CD4-positive, alpha-beta T cell treated with Interleukin-4 for 4 hours (primary cell): ENCODE data around the gene SHISAL2A.

Experiments
- DNase-seq: peaks from one replicate; pipeline ENCODE4 v3.0.0-alpha.2; 2020

The SHISAL2A gene

GRCh38 chr1:52623812-52624211, 9.2 kb upstream of the SHISAL2A start:
- DNase-seq: no peak

- DNase-seq: no peak
These were observed 5.9 kb upstream of the SHISAL2A start for GRCh38 chr1:52627028-52627427.

DNA sequence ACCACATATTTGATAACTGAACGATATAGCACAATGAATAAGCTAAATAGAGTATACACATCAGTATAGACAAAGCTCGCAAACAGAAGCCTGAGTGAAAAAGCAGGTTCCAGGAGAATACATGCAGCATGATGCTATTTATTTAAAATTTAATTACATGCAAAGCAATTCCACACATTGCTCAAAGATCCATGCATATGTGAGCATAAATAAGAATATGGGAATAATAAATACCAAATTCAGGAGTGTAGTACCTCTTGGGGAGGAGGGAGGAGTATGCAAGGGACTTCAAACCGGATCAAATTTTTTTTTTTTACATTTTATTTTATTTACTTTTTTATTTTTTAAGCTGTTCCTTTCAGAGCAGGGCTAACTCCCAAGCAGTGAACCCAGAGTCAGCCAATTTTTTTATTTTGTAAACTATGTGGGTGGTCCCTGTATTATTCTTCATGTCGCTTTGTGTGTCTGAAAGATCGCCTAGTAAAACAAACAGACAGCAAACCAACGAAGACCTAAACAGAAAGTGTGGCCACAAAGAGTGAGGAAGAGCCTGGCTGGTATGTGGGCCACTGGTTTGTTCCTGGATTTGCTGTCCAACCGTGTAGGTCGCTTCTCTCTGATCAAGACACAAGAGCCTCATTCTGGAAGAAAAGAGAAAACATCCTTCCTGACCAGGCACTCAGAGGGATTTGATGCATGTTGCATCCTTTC, 4.2 kb upstream of the SHISAL2A start:
- DNase-seq: no peak

- no peak for DNase-seq
These were observed 3.7 kb upstream of the SHISAL2A start for GRCh38 chr1:52629325-52629643.

GRCh38 chr1:52629667-52630066, 3.3 kb upstream of the SHISAL2A start:
- no peak for DNase-seq

DNA sequence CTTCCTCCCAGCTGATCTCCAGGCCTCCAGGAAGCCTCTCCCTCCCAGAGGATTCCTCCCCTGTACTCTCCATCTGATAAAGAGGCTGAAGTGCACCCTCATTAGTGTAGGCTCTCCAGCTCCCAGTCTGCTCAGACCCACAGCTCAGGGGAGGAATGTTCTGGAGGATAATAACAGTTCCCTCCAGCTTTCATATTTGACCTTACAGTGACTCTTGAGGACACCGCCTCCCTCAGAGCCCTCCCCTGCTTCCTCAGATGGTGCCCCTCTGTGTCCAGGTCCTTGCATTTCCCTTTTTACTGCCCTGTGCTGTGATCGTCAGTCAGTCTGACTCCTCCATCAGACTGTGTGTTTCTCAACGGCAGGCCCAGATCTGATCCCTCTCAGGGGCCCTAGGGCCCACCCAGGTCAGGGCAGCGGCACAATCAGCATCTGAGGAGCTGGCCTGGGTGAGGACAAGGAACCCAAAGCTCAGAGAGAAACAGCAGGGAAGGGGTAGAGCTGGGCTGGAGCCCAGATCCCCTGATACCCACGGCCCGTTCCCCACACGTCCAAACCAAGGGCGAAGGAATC, 1.1 kb upstream of the SHISAL2A start:
- no peak for DNase-seq

- peak; percentile 31 for DNase-seq
These were observed 355 bp downstream of the SHISAL2A start for GRCh38 chr1:52633291-52633754.

GRCh38 chr1:52634111-52634510, 1.1 kb downstream of the SHISAL2A start:
- DNase-seq: peak; percentile 29

DNA sequence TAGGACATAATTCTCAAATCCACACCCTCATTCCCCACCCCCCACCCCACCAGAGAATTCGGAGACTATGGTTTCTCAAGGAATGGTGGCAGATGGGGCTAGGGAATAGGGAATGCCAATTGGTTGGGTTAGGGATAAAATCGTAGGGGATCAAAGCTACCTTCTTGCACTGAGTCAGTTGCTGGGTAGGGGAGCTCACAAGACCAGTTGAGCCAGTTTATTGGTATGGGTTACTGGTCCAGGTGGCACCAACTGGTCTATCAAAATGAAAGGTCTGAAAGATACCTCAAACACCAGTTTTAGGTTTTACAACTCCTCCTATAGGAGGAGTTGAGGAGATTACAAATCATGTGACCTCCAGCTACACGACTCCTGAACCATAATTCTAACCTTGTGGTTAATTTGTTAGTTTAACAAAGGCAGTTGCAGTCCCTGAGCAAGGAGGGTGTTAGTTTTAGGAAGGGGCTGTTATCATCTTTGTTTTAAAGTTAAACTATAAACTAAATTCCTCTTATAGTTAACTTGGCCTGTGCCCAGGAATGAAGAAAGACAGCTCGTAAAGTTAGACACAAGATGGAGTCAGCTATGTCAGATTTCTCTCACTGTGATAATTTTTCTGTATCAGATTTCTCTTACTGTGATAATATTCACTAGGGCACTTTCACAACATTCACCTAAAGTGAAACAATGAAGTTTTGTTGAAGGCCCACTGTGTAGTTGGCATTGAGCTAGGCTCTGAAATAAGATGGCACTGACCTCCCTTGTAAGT, 2.5 kb downstream of the SHISAL2A start:
- peak; percentile 63 for DNase-seq

DNA sequence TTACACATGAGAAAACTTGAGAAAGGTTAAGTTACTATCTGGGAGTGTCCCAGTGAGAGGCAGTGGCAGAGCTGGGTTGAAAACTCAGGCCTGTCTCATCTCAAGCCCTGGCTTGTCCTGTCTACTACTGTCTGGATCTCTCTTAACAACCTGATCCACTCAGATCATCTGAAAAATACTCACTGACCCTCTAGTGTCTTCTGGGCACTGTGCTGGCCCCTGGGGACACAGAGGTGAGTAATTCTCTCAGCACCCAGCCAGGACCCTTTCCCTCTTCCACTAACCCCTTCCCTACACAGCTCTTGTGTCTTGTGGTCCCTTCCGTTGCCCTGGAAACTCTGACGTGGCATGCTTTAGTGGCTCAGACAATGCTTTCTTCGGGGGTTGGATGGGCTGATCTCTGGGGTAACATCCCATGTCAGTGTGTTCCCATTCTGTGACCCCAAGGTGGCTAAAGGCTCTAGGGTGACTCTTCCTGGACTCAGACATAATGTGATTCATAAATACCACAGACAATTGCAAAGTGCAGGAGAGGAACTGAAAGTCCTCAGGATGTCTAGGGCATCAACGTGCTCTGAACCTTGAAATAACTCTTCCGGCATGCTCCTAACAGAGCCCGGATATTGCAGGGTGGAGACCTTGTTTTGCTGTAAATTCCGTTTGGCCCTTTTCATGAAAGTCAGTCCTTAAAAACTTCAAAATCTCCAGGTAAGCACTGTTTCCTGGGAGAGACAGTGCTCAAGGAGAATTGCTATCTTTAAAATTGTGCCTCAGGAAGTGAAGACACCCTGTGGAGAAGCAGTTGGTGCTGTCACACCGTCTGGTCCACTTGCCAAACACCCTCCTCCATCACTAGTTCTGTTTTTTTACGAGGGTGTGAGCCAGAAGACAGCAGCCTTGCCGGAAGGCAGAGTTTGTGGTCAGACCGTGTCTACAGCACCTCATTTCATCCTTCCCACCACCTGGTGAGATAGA, 4.0 kb downstream of the SHISAL2A start:
- peak; percentile 90 for DNase-seq

DNA sequence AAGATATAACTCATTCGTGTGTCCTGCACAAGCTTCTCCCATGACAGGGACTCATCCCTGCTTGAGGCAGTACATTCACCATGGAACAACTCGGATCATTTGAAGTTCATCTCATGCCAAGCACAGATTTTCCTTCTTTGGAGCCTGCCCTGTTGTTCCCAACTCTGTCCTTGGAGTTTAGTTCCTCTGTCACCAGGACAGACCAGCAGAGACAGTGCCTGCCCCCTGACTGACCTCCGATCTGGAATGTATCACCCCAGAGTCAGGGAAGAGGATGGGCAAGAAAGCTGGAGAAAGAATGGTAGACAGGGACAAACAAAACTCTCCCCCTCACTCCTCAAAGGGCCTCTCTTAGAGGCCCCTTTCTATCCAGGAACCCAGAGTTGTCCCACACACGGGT, 5.0 kb downstream of the SHISAL2A start:
- DNase-seq: no peak

DNA sequence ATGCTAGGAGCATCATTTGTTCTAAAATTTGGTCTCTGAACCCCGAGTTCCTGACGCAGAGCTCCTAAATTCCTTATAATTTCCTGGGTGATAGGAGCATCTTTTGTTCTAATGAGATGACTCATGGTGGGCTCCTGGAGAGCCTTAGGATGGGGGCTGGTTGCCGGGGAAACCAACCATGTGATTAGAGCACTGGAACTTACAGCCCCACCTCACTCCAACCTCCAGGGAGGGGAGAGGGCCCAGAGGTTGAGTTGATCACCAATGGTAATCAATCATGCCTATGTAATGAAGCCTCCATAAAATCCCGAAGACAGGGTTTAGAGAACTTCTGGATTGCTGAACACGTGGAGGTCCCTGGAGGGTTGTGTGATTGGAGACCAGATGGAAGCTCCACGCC, 7.7 kb downstream of the SHISAL2A start:
- DNase-seq: no peak

GRCh38 chr1:52641307-52641706, 8.3 kb downstream of the SHISAL2A start:
- no peak for DNase-seq

- no peak for DNase-seq
These were observed 12.3 kb downstream of the SHISAL2A start for GRCh38 chr1:52645261-52645660.

DNA sequence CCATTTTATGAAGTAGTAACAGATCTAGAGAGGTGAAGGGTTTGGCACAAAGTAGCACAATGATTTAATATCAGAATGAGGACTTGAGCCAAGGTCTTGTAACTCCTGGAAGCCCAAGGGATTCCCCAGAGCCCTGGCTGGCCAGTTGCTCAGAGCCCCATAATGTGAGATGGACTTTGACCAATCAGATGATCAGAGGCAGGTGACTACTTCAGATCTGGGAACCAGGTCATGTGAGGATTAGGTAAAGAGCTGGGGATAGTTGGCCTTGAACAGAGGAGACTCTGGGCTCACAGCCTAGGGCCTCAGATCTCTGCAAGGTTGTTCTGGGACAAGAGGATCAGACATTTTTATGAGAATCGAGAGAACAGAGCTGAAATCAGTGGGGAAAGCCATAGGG, 18.9 kb downstream of the SHISAL2A start:
- no peak for DNase-seq

DNA sequence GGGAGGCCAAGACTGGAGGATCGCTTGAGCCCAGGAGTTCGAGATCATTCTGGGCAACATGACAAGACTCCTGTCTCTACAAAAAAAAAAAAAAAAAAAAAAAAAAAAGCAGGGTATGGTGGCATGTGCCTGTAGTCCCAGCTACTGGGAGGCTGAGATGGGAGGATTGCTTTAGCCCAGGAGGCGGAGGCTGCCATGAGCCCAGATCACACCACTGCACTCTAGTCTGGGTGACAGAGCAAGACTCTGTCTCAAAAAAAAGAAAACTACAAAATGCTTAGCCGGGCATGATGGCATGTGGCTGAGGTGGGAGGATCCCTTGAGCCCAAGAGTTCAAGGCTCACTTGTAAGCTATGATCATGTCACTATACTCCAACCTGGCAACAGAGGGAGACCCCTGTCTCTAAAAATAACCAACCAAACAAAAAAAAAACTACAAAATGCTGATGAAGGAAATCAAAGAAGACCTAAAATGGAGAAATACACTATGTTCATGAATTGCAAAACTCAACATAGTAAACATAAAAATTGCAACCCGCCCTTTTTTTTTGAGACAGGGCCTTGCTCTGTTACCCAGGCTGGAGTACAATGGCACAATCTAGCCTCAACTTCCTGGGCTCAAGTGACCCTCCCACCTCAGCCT, 20.4 kb downstream of the SHISAL2A start:
- no peak for DNase-seq

DNA sequence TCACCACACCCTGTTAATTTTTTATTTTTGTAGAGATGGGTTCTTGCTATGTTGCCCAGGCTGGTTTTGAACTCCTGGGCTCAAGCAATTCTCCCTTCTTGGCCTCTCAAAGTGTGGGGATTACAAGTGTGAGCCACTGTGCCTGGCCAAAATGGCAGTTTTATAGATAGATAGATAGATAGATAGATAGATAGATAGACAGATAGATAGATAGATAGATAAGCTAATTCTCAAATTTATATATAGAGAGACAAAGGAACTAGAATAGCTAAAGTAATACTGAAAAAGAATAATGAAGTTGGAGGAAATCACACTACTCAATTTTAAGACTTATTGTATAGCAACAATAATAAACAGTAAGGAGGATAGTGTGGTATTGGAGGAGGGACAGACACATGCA, 21.1 kb downstream of the SHISAL2A start:
- DNase-seq: no peak

- no peak for DNase-seq
These were observed 24.7 kb downstream of the SHISAL2A start for GRCh38 chr1:52657702-52658101.

GRCh38 chr1:52658795-52659194, 25.8 kb downstream of the SHISAL2A start:
- peak; percentile 46 for DNase-seq

DNA sequence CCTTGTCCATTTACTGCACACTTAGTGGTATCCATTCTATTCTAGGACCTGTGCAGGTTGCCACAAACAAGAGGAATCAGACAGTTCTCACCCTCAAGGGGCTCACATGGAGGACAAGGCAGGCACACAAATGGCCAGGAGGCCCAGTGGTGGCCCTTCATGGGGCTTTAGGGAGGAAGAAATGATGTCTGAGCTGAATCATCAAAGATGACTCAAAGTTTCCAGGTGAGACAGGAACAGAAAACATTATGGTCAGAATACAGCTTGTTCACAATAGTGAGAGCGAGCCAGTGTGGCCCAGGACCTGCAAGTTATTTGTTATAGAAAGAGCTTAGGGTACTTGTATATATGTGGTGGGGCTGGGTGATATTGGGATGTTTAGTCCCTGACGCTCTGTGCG, 26.4 kb downstream of the SHISAL2A start:
- peak; percentile 31 for DNase-seq

DNA sequence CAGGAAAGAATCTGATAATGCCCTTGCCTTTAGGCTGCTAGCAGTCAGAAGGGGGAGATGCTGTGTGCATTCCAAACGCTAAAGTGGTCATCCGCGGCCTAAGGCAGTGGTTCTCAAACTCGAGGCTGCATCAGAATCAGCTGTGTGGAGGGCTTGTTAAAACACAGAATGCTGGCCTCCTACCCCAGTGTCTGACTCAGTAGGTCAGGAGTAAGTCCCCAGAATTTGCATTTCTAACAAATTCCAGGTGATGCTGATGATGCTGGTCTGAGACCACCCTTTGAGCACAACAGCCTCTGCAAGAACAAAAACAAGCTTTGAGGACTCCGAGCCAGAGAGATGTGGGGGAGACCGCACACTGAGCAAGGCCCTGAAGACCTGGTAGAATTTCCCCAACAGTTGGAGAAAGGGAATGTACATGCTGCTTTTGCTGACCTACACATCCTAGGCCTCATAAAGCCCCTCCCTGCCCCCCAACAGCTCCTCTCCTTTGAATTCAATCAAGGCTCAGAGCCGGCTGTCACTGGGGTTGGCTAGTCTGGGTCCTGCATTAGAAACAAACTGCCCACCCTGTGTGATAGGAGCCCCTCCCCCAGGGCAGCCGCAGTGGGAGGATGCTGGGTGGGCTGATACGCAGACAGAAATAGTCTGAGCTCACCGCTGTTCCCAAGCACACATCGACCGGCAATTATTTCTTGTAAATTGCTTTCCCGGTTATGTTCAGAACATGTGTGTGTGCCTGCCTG, 27.1 kb downstream of the SHISAL2A start:
- DNase-seq: no peak

GRCh38 chr1:52660807-52661206, 27.8 kb downstream of the SHISAL2A start:
- DNase-seq: no peak
